C4-2B (cell line): ENCODE measurements around the gene IGF2R.

Source experiments
- ZFX ChIP-seq: fragments of 450-650 bp; IDR thresholded peaks from 2 replicates; pipeline ENCODE4 v1.6.1; 2017
- TF ChIP-seq, protein P1 (sequence below): fragments of 450-650 bp; conservative IDR thresholded peaks from 2 replicates; pipeline ENCODE4 v1.5.1; 2017; ENCODE audit warnings: mild to moderate bottlenecking

GRCh38 chr6:159977255-159977903 lies 8.5 kb downstream of the IGF2R start:
- TF ChIP-seq, protein P1, sequence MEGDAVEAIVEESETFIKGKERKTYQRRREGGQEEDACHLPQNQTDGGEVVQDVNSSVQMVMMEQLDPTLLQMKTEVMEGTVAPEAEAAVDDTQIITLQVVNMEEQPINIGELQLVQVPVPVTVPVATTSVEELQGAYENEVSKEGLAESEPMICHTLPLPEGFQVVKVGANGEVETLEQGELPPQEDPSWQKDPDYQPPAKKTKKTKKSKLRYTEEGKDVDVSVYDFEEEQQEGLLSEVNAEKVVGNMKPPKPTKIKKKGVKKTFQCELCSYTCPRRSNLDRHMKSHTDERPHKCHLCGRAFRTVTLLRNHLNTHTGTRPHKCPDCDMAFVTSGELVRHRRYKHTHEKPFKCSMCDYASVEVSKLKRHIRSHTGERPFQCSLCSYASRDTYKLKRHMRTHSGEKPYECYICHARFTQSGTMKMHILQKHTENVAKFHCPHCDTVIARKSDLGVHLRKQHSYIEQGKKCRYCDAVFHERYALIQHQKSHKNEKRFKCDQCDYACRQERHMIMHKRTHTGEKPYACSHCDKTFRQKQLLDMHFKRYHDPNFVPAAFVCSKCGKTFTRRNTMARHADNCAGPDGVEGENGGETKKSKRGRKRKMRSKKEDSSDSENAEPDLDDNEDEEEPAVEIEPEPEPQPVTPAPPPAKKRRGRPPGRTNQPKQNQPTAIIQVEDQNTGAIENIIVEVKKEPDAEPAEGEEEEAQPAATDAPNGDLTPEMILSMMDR = no peak
- no peak for TF ChIP-seq ZFX
